Skeletal muscle cell (primary cell): ENCODE results near the gene PPP2R3C.
"Not testable (repeated sequence)": the region's sequence is repeated elsewhere in the genome, so short reads cannot be mapped to it uniquely, and the experiment has no call there.

Experiments used
- DNase-seq: peaks from one replicate; pipeline ENCODE4 v3.0.0-alpha.2; 2010; ENCODE audit warnings: low read depth
- H3K4me3 ChIP-seq: 2 replicates; pipeline ENCODE4 v1.5.1; 2011; ENCODE audit warnings: low read depth, mild to moderate bottlenecking, control low read depth, low read length, moderate library complexity

Gene PPP2R3C

GRCh38 chr14:35121887-35122695 is at the start of gene PPP2R3C, which contains the start of gene PRORP:
TSS of gene PPP2R3C (minus strand) at chr14:35121990. CDS start at chr14:35121959, 31 bp downstream.
TSS of gene PRORP (plus strand) at chr14:35122552. CDS start at chr14:35123246, 694 bp downstream.
- H3K4me3 ChIP-seq: peak within 1 kb of the TSS; percentile 94
- DNase-seq: peak; percentile 77

GRCh38 chr14:35167496-35167895 is 45.7 kb upstream of the PPP2R3C start:
- no peak for DNase-seq
- H3K4me3 ChIP-seq: no peak overlapping the region

GRCh38 chr14:35164849-35165248 is 43.1 kb upstream of the PPP2R3C start:
- H3K4me3 ChIP-seq: no peak overlapping the region
- no peak for DNase-seq

- H3K4me3 ChIP-seq: no peak overlapping the region
- no peak for DNase-seq
Observed at GRCh38 chr14:35163384-35163783, 41.6 kb upstream of the PPP2R3C start.

- H3K4me3 ChIP-seq: no peak overlapping the region
- no peak for DNase-seq
Observed at GRCh38 chr14:35161231-35161630, 39.4 kb upstream of the PPP2R3C start.

GRCh38 chr14:35159742-35160409 is 38.1 kb upstream of the PPP2R3C start:
- DNase-seq: peak; percentile 80
- H3K4me3 ChIP-seq: no peak overlapping the region

GRCh38 chr14:35158951-35159653 is 37.3 kb upstream of the PPP2R3C start:
- no peak overlapping the region for H3K4me3 ChIP-seq
- DNase-seq: no peak

GRCh38 chr14:35158491-35158890 is 36.7 kb upstream of the PPP2R3C start:
- H3K4me3 ChIP-seq: no peak overlapping the region
- DNase-seq: no peak

GRCh38 chr14:35155962-35156361 is 34.2 kb upstream of the PPP2R3C start:
- H3K4me3 ChIP-seq: no peak overlapping the region
- peak; percentile 16 for DNase-seq

GRCh38 chr14:35154016-35154415 is 32.2 kb upstream of the PPP2R3C start:
- H3K4me3 ChIP-seq: no peak overlapping the region
- no peak for DNase-seq

- DNase-seq, H3K4me3 ChIP-seq: not testable (repeated sequence)
Observed at GRCh38 chr14:35152531-35152930, 30.7 kb upstream of the PPP2R3C start.

- DNase-seq: no peak
- H3K4me3 ChIP-seq: no peak overlapping the region
Observed at GRCh38 chr14:35149239-35149638, 27.4 kb upstream of the PPP2R3C start.

GRCh38 chr14:35147711-35148110 is 25.9 kb upstream of the PPP2R3C start:
- DNase-seq: no peak
- H3K4me3 ChIP-seq: no peak overlapping the region

- no peak overlapping the region for H3K4me3 ChIP-seq
Observed at GRCh38 chr14:35147186-35147585, 25.4 kb upstream of the PPP2R3C start.

GRCh38 chr14:35146711-35147149 is 24.9 kb upstream of the PPP2R3C start:
- H3K4me3 ChIP-seq: no peak overlapping the region
- no peak for DNase-seq

More at GRCh38 chr14:35147186-35147585, 25.4 kb upstream of the PPP2R3C start:
- DNase-seq: no peak

- DNase-seq: no peak
- no peak overlapping the region for H3K4me3 ChIP-seq
Observed at GRCh38 chr14:35144029-35144428, 22.2 kb upstream of the PPP2R3C start.

GRCh38 chr14:35140718-35141581 is 19.2 kb upstream of the PPP2R3C start:
- no peak for DNase-seq
- H3K4me3 ChIP-seq: no peak overlapping the region

GRCh38 chr14:35138585-35138984 is 16.8 kb upstream of the PPP2R3C start:
- no peak for DNase-seq
- no peak overlapping the region for H3K4me3 ChIP-seq
